Endothelial cell of umbilical vein (primary cell): ENCODE measurements around the gene PLEKHH2.

Source experiments
- EZH2 ChIP-seq: IDR thresholded peaks from 2 replicates; pipeline ENCODE4 v1.6.1; 2012; ENCODE audit warnings: borderline replicate concordance, low read depth, mild to moderate bottlenecking, moderate library complexity, low read length, inconsistent platforms; ENCODE audit not compliant: severe bottlenecking
- POLR2A ChIP-seq: IDR thresholded peaks from 2 replicates; pipeline ENCODE4 v1.6.1; 2012; ENCODE audit warnings: low read depth, mild to moderate bottlenecking, control low read depth, low read length
- POLR2AphosphoS5 ChIP-seq: IDR thresholded peaks from 2 replicates; pipeline ENCODE4 v1.6.1; 2012; ENCODE audit warnings: low read depth, mild to moderate bottlenecking, control low read depth, low read length, moderate library complexity; ENCODE audit not compliant: insufficient read depth
- TF ChIP-seq, protein P1 (sequence below), 2 donors: IDR thresholded peaks; 1 replicate in 1 of 2; 2 replicates in 1 of 2; pipeline ENCODE4 v1.5.1; 2011; ENCODE audit warnings: low read length in 2 of 2, mild to moderate bottlenecking in 2 of 2, moderate library complexity in 2 of 2, control low read depth in 1 of 2, inconsistent platforms in 1 of 2, low read depth in 1 of 2; ENCODE audit not compliant: insufficient read depth in 1 of 2; ENCODE audit errors: extremely low read depth in 1 of 2

DNA sequence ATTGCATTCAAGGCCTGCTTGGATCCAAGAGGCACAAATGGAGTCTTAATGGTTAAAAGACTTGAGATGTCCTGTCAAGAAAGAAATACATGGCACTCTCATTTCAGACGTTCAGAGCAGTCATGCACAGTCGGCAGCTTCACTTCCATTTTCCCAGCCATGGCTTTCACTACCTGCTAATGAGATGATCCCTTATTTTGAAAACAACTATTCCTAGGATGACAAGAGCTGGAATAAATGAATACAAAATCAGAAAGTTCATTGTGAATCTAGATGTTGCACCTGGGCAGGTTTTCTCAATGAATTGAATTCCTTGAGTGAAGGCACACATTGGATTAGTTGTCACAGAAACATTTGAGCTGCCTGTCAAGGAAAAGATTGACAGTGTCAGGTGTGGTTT is 175.9 kb downstream of the PLEKHH2 start:
- TF ChIP-seq POLR2AphosphoS5 = no peak
- TF ChIP-seq, protein P1, sequence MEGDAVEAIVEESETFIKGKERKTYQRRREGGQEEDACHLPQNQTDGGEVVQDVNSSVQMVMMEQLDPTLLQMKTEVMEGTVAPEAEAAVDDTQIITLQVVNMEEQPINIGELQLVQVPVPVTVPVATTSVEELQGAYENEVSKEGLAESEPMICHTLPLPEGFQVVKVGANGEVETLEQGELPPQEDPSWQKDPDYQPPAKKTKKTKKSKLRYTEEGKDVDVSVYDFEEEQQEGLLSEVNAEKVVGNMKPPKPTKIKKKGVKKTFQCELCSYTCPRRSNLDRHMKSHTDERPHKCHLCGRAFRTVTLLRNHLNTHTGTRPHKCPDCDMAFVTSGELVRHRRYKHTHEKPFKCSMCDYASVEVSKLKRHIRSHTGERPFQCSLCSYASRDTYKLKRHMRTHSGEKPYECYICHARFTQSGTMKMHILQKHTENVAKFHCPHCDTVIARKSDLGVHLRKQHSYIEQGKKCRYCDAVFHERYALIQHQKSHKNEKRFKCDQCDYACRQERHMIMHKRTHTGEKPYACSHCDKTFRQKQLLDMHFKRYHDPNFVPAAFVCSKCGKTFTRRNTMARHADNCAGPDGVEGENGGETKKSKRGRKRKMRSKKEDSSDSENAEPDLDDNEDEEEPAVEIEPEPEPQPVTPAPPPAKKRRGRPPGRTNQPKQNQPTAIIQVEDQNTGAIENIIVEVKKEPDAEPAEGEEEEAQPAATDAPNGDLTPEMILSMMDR (IDR thresholded peaks at IDR 0.05; ENCODE audit: extremely low read depth in 1 of 2, insufficient read depth in 1 of 2, low read depth in 1 of 2, low read length in 2 of 2) = no peak
- no peak for TF ChIP-seq EZH2
- no peak for TF ChIP-seq POLR2A
